Gastroesophageal sphincter (tissue), 4 donors: Measurements from ENCODE around the gene TMEM42. TPM values are rescaled to one million over a fixed set of nuclear protein-coding genes. Genes with fewer than 3 reads are reported as not detected.

Experiments
- ATAC-seq: fragments of 150-250 bp; one replicate; pipeline ENCODE4 v1.9.1; 2016; ENCODE audit warnings: mild to moderate bottlenecking, moderate library complexity
- H3K27ac ChIP-seq, 4 donors: fragments of 200-600 bp; sonication (generic) in 3 of 4; 1 replicate in 3 of 4; 2 replicates in 1 of 4; pipeline ENCODE4 v1.5.1; 2016 to 2019
- H3K27me3 ChIP-seq: fragments of 200-600 bp; sonication (generic); one replicate; pipeline ENCODE4 v1.5.1; 2019
- H3K36me3 ChIP-seq, 2 donors: fragments of 200-600 bp; sonication (generic); one replicate each; pipeline ENCODE4 v1.5.1; 2019; ENCODE audit warnings: control low read depth in 1 of 2
- H3K4me1 ChIP-seq, 3 donors: fragments of 200-600 bp; sonication (generic); 1 replicate in 2 of 3; 2 replicates in 1 of 3; pipeline ENCODE4 v1.5.1; 2016 to 2019; ENCODE audit warnings: control low read depth in 2 of 3
- H3K4me3 ChIP-seq, 2 donors: fragments of 200-600 bp; sonication (generic); one replicate each; pipeline ENCODE4 v1.5.1; 2019; ENCODE audit warnings: mild to moderate bottlenecking in 1 of 2, moderate library complexity in 1 of 2
- H3K9me3 ChIP-seq, 3 donors: fragments of 200-600 bp; sonication (generic); one replicate each; pipeline ENCODE4 v1.5.1; 2017 to 2019; ENCODE audit warnings: control low read depth in 2 of 3
- CTCF ChIP-seq, 4 experiments: fragments of 200-600 bp in 2 of 4; fragments of 450-650 bp in 2 of 4; sonication (generic) in 1 of 4; IDR thresholded peaks; one replicate each; pipeline ENCODE4 v1.5.1; 2017 to 2019; ENCODE audit warnings: antibody characterized with exemption in 4 of 4, mild to moderate bottlenecking in 2 of 4, moderate library complexity in 2 of 4
- EP300 ChIP-seq: sonication (generic); formaldehyde crosslinking; IDR thresholded peaks from one replicate; pipeline ENCODE4 v1.6.1; 2017; ENCODE audit warnings: antibody characterized with exemption, mild to moderate bottlenecking
- POLR2A ChIP-seq, 2 donors: fragments of 450-650 bp; IDR thresholded peaks; one replicate each; pipeline ENCODE4 v1.6.1; 2017; ENCODE audit warnings: antibody characterized with exemption in 2 of 2, mild to moderate bottlenecking in 2 of 2, moderate library complexity in 1 of 2
- POLR2AphosphoS5 ChIP-seq: sonication (generic); formaldehyde crosslinking; IDR thresholded peaks from one replicate; pipeline ENCODE4 v1.6.1; 2017; ENCODE audit warnings: antibody characterized with exemption
- WGBS, 2 donors: methylation state at CpG; one replicate each; pipeline ENCODE4 v1.1.5; 2018; ENCODE audit warnings: low coverage in 1 of 2; 5-methylcytosine and 5-hydroxymethylcytosine counted together
- total RNA-seq, 4 donors: library from RNA; depleted of rRNA; stranded (reverse); fragments of >200 nt; gene quantifications; one replicate each; pipeline ENCODE4 v1.1.0, GENCODE V29; 2016

The TMEM42 gene
- total RNA-seq, 4 donors from 2014 or later, result 7.0 to 14.9 (median 9.0) TPM

- Histone ChIP-seq H3K4me3 (no peak overlapping the region), H3K9me3 (no peaks in the 10 kb centered on the region), H3K36me3 (no peaks in the 10 kb centered on the region), H3K4me1 (no peaks in the 10 kb centered on the region), H3K27ac (no peak overlapping the region), H3K27me3 (no peaks in the 10 kb centered on the region)
- ATAC-seq, result no peak
- 83 to 88% methylated on average over 2 of the region's 3 CpGs for WGBS, 2 donors
- no peak for TF ChIP-seq CTCF (IDR thresholded peaks at IDR 0.05)
- no peak for TF ChIP-seq EP300
- TF ChIP-seq POLR2AphosphoS5, result no peak
- TF ChIP-seq POLR2A (IDR thresholded peaks at IDR 0.05), result no peak
Measured at GRCh38 chr3:44875596-44875995, 13.9 kb downstream of the TMEM42 start.

DNA sequence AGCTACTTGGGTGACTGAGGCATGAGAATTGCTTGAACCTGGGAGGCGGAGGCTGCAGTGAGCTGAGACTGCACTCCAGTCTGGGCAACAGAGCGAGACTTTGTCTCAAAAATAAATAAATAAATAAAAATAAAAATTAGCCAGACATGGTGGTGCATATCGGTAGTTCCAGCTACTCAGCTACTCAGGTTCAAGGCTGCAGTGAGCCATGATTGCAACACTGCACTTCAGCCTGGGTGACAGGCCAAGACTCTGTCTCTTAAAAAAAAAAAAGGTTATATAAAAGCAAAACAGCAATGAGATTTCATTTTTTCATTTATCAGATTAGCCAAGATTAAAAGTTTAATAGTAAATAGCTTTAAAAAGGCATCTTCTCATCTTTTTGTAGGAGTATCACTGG is 15.6 kb downstream of the TMEM42 start:
- no peaks in the 10 kb centered on the region for H3K36me3 ChIP-seq
- TF ChIP-seq CTCF (IDR thresholded peaks at IDR 0.05), result no peak
- no peak for TF ChIP-seq POLR2A (IDR thresholded peaks at IDR 0.05)
- no peak overlapping the region for H3K4me3 ChIP-seq
- ATAC-seq, result no peak
- H3K9me3 ChIP-seq, result no peaks in the 10 kb centered on the region
- H3K27me3 ChIP-seq, result no peaks in the 10 kb centered on the region
- H3K4me1 ChIP-seq, result no peaks in the 10 kb centered on the region
- no peak overlapping the region for H3K27ac ChIP-seq
- WGBS, 2 donors, result 74 to 87% methylated on average over 2 to 3 of the region's 3 CpGs

- no peaks in the 10 kb centered on the region for H3K4me1 ChIP-seq
- no peaks in the 10 kb centered on the region for H3K9me3 ChIP-seq
- H3K36me3 ChIP-seq, result no peaks in the 10 kb centered on the region
- WGBS, 2 donors, result 10 to 71% methylated on average over 1 to 2 of the region's 2 CpGs
- TF ChIP-seq POLR2AphosphoS5 (no peak), CTCF (IDR thresholded peaks at IDR 0.05) (no peak), EP300 (no peak), POLR2A (IDR thresholded peaks at IDR 0.05) (no peak)
- no peak overlapping the region for H3K4me3 ChIP-seq
- H3K27ac ChIP-seq, result no peak overlapping the region
- ATAC-seq, result no peak
- H3K27me3 ChIP-seq, result peaks cover 9% of the 10 kb centered on the region
Measured at GRCh38 chr3:44880284-44880683, 18.6 kb downstream of the TMEM42 start.

DNA sequence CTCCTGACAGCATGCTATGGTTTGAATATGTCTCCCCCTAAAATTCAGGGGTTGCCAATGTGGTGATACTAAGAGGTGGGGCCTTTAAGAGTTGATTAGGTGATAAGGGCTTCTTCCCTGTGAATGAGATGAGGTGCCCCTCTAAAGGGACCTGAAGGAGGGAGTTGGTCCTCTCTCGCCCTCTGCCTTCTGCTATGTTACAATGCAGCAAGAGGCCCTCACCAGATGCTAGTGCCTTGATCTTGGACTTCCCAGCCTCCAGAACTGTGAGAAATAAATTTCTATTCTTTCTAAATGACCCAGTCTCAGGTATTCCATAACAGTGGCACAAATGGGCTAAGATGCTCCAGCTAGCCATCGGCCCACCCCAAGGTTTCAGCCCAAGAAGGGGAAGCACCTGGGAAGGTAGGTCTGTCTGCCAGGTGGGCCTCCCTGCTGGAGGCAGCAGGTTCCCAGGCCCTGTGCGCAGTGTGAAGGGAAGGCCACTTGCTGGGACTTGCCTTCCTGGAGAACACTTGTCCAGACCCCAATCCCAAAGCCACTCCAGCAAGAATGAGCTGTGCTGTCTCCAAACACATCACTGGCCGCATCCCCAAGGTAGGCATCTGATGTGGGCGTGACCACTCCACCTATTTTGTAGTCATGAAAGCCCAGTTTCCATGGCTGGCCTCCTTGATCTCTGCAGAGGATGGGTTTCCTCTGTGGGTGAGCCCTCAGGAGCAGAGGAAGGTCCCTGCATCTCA is 21.7 kb downstream of the TMEM42 start:
- peaks cover 19% of the 10 kb centered on the region for H3K27me3 ChIP-seq
- TF ChIP-seq POLR2A (IDR thresholded peaks at IDR 0.05), result no peak
- no peak for TF ChIP-seq CTCF (IDR thresholded peaks at IDR 0.05)
- no peak for TF ChIP-seq EP300
- no peak for TF ChIP-seq POLR2AphosphoS5
- H3K4me3 ChIP-seq, result no peak overlapping the region
- no peaks in the 10 kb centered on the region for H3K9me3 ChIP-seq
- no peak for ATAC-seq
- WGBS, 2 donors, result 100% methylated on average over 2 of the region's 5 CpGs; no CpG with 5 or more reads in 1 of the 2 donors
- H3K27ac ChIP-seq, result no peak overlapping the region
- H3K4me1 ChIP-seq, result no peaks in the 10 kb centered on the region
- H3K36me3 ChIP-seq, result no peaks in the 10 kb centered on the region

GRCh38 chr3:44883999-44884431 is 22.3 kb downstream of the TMEM42 start:
- Histone ChIP-seq H3K9me3 (no peaks in the 10 kb centered on the region), H3K27me3 (peaks cover 19% of the 10 kb centered on the region), H3K4me1 (no peaks in the 10 kb centered on the region), H3K36me3 (no peaks in the 10 kb centered on the region), H3K4me3 (no peak overlapping the region), H3K27ac (no peak overlapping the region)
- ATAC-seq, result no peak
- no peak for TF ChIP-seq EP300
- TF ChIP-seq POLR2A (IDR thresholded peaks at IDR 0.05), result no peak
- no peak for TF ChIP-seq POLR2AphosphoS5
- WGBS, 2 donors, result 33 to 53% methylated on average over 1 to 3 of the region's 4 CpGs
